ENCODE measurements around the gene TMPRSS6.

TMPRSS6 gene

DNA sequence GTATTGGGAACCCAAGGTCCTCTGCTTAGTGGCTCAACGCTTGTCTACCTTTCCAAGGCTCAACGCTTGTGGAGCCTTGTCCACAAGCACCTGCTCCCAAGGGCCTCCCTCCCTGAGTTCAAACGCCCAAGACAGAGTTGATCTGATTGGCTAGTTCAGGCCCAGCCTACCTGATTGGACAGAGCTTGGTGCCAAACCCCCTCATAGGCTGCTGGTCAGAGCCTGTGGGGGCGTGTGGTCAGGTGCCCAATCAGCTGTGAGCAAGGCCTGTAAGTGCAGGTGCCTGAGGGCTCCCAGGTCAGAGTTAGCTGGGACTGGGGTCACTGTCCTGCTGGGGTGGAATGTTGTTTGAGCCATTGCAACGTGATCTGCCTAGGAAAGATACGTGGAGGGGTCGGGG lies 16.9 kb upstream of the TMPRSS6 start:
- no peaks in the 10 kb centered on the region for H3K27me3 ChIP-seq (ENCODE audit: low read length)
- H3K4me2 ChIP-seq (ENCODE audit: low read depth, low read length, poor library complexity, severe bottlenecking), result no peak overlapping the region
- no peaks in the 10 kb centered on the region for H3K9me3 ChIP-seq (ENCODE audit: insufficient read depth, low read length)
- TF ChIP-seq, protein P1, sequence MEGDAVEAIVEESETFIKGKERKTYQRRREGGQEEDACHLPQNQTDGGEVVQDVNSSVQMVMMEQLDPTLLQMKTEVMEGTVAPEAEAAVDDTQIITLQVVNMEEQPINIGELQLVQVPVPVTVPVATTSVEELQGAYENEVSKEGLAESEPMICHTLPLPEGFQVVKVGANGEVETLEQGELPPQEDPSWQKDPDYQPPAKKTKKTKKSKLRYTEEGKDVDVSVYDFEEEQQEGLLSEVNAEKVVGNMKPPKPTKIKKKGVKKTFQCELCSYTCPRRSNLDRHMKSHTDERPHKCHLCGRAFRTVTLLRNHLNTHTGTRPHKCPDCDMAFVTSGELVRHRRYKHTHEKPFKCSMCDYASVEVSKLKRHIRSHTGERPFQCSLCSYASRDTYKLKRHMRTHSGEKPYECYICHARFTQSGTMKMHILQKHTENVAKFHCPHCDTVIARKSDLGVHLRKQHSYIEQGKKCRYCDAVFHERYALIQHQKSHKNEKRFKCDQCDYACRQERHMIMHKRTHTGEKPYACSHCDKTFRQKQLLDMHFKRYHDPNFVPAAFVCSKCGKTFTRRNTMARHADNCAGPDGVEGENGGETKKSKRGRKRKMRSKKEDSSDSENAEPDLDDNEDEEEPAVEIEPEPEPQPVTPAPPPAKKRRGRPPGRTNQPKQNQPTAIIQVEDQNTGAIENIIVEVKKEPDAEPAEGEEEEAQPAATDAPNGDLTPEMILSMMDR (IDR thresholded peaks at IDR 0.05; ENCODE audit: insufficient read depth, low read length, poor library complexity, severe bottlenecking), result no peak
- no peak for TF ChIP-seq EZH2phosphoT487 (conservative IDR thresholded peaks at IDR 0.05; ENCODE audit: low read length)
- H2AFZ ChIP-seq (ENCODE audit: low read depth, low read length, severe bottlenecking), result no peak overlapping the region
- no peaks in the 10 kb centered on the region for H3K9me2 ChIP-seq (replicated peaks; ENCODE audit: insufficient read depth, low read length)
- no peaks in the 10 kb centered on the region for H4K20me1 ChIP-seq (ENCODE audit: low read depth, low read length)
- no peak overlapping the region for H3K9ac ChIP-seq (ENCODE audit: low read length)
- no peaks in the 10 kb centered on the region for H3K79me2 ChIP-seq (ENCODE audit: insufficient read depth, low read length)
- no peak overlapping the region for H3K4me3 ChIP-seq (ENCODE audit: insufficient read depth, low read length, poor library complexity, severe bottlenecking)
- no peak overlapping the region for H3K27ac ChIP-seq (ENCODE audit: low read depth, low read length)
- H3K36me3 ChIP-seq (ENCODE audit: low read length), result no peaks in the 10 kb centered on the region
- H3F3A ChIP-seq (ENCODE audit: insufficient read depth), result no peaks in the 10 kb centered on the region

- Histone ChIP-seq H3K79me2 (ENCODE audit: insufficient read depth, low read length) (no peaks in the 10 kb centered on the region), H3K27ac (ENCODE audit: low read depth, low read length) (no peak overlapping the region), H3K9me3 (ENCODE audit: insufficient read depth, low read length) (no peaks in the 10 kb centered on the region), H3F3A (ENCODE audit: insufficient read depth) (no peaks in the 10 kb centered on the region), H3K4me2 (ENCODE audit: low read depth, low read length, poor library complexity, severe bottlenecking) (no peak overlapping the region), H2AFZ (ENCODE audit: low read depth, low read length, severe bottlenecking) (no peak overlapping the region), H3K9me2 (replicated peaks; ENCODE audit: insufficient read depth, low read length) (no peaks in the 10 kb centered on the region), H3K9ac (ENCODE audit: low read length) (no peak overlapping the region), H3K27me3 (ENCODE audit: low read length) (no peaks in the 10 kb centered on the region), H3K4me3 (ENCODE audit: insufficient read depth, low read length, poor library complexity, severe bottlenecking) (no peak overlapping the region), H4K20me1 (ENCODE audit: low read depth, low read length) (no peaks in the 10 kb centered on the region), H3K36me3 (ENCODE audit: low read length) (no peaks in the 10 kb centered on the region)
- no peak for TF ChIP-seq EZH2phosphoT487 (conservative IDR thresholded peaks at IDR 0.05; ENCODE audit: low read length)
- TF ChIP-seq, protein P1 (IDR thresholded peaks at IDR 0.05; ENCODE audit: insufficient read depth, low read length, poor library complexity, severe bottlenecking), result no peak
These were observed 14.1 kb upstream of the TMPRSS6 start for GRCh38 chr22:37123649-37124048.

DNA sequence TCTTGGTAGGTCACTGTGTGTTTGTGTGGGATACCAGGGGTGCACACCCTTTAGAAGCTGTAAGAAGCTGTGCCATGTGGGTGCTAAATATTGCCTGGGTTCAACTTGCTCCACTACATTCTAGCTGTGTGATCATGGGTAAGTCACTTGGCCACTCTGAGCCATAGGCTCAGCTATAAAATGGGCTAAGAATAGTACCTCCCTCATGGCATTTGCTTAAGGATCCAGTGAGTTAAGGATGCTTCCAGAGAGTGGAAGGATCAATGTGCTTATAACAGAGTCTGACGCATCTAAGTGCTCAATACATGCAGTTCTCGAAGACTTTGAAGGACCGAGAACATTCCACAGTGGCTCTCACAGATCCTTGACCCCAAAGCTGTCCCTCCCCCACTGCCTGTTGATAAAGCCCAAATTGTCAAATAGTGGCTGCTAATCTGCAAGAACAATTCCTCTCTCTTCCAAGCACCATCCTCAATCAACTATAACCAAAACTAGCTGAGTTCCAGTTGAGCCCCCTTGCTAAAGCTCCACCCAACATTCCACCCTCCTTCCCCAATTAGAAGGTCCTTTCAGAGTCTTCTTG lies 13.2 kb upstream of the TMPRSS6 start:
- no peaks in the 10 kb centered on the region for H3K9me3 ChIP-seq (ENCODE audit: insufficient read depth, low read length)
- H2AFZ ChIP-seq (ENCODE audit: low read depth, low read length, severe bottlenecking), result no peak overlapping the region
- no peak overlapping the region for H3K4me2 ChIP-seq (ENCODE audit: low read depth, low read length, poor library complexity, severe bottlenecking)
- H3K9me2 ChIP-seq (replicated peaks; ENCODE audit: insufficient read depth, low read length), result no peaks in the 10 kb centered on the region
- no peaks in the 10 kb centered on the region for H3F3A ChIP-seq (ENCODE audit: insufficient read depth)
- H3K9ac ChIP-seq (ENCODE audit: low read length), result no peak overlapping the region
- H3K79me2 ChIP-seq (ENCODE audit: insufficient read depth, low read length), result no peaks in the 10 kb centered on the region
- no peak overlapping the region for H3K27ac ChIP-seq (ENCODE audit: low read depth, low read length)
- no peaks in the 10 kb centered on the region for H3K36me3 ChIP-seq (ENCODE audit: low read length)
- H3K4me3 ChIP-seq (ENCODE audit: insufficient read depth, low read length, poor library complexity, severe bottlenecking), result no peak overlapping the region
- no peaks in the 10 kb centered on the region for H4K20me1 ChIP-seq (ENCODE audit: low read depth, low read length)
- H3K27me3 ChIP-seq (ENCODE audit: low read length), result no peaks in the 10 kb centered on the region
- TF ChIP-seq, protein P1 (IDR thresholded peaks at IDR 0.05; ENCODE audit: insufficient read depth, low read length, poor library complexity, severe bottlenecking), result no peak
- TF ChIP-seq EZH2phosphoT487 (conservative IDR thresholded peaks at IDR 0.05; ENCODE audit: low read length), result no peak

All from SU-DHL-6 (cell line).